SU-DHL-6 (cell line): ENCODE measurements around the gene TADA2B.

Experiments used
- H2AFZ ChIP-seq: fragments of 200-600 bp; sonication (generic); 2 replicates; pipeline ENCODE4 v1.6.1; 2014; ENCODE audit warnings: low read depth, mild to moderate bottlenecking, moderate library complexity, mixed read lengths, antibody characterized with exemption, low read length; ENCODE audit not compliant: severe bottlenecking
- H3F3A ChIP-seq: fragments of 200-600 bp; shearing (Covaris generic); 2 replicates; pipeline ENCODE4 v1.6.0; 2016; ENCODE audit warnings: antibody characterized with exemption, mild to moderate bottlenecking; ENCODE audit not compliant: insufficient read depth
- H3K27ac ChIP-seq: fragments of 200-600 bp; sonication (generic); 2 replicates; pipeline ENCODE4 v1.5.1; 2016; ENCODE audit warnings: low read depth, mild to moderate bottlenecking, low read length, moderate library complexity, mixed read lengths
- H3K27me3 ChIP-seq: fragments of 200-600 bp; sonication (generic), shearing (Covaris generic); 2 replicates; pipeline ENCODE4 v1.6.0; 2014; ENCODE audit warnings: mild to moderate bottlenecking, low read length
- H3K36me3 ChIP-seq: fragments of 200-600 bp; sonication (generic); 2 replicates; pipeline ENCODE4 v1.6.1; 2014; ENCODE audit warnings: mild to moderate bottlenecking, low read length, mixed read lengths
- H3K4me2 ChIP-seq: fragments of 300-600, 200-600 bp; shearing (Covaris generic), sonication (generic); 2 replicates; pipeline ENCODE4 v1.6.0; 2014; ENCODE audit warnings: low read length, low read depth, mild to moderate bottlenecking; ENCODE audit not compliant: poor library complexity, severe bottlenecking
- H3K4me3 ChIP-seq: fragments of 200-600 bp; sonication (generic); 2 replicates; pipeline ENCODE4 v1.5.1; 2014; ENCODE audit warnings: antibody characterized with exemption, low read length, mild to moderate bottlenecking, mixed read lengths; ENCODE audit not compliant: insufficient read depth, poor library complexity, severe bottlenecking
- H3K79me2 ChIP-seq: fragments of 200-600 bp; sonication (generic); 2 replicates; pipeline ENCODE4 v1.6.1; 2014; ENCODE audit warnings: mild to moderate bottlenecking, low read length, moderate library complexity; ENCODE audit not compliant: insufficient read depth
- H3K9ac ChIP-seq: fragments of 200-600 bp; sonication (generic); 2 replicates; pipeline ENCODE4 v1.7.0; 2014; ENCODE audit warnings: mild to moderate bottlenecking, low read length
- H3K9me2 ChIP-seq: fragments of 200-600 bp; sonication (generic); replicated peaks from 2 replicates; pipeline ENCODE4 v1.6.1; 2014; ENCODE audit warnings: low read length; ENCODE audit not compliant: insufficient read depth
- H3K9me3 ChIP-seq: fragments of 200-600 bp; sonication (generic); 2 replicates; pipeline ENCODE4 v1.6.1; 2014; ENCODE audit warnings: low read length, mixed read lengths; ENCODE audit not compliant: insufficient read depth
- H4K20me1 ChIP-seq: fragments of 200-600 bp; sonication (generic); 2 replicates; pipeline ENCODE4 v1.6.1; 2014; ENCODE audit warnings: low read depth, mild to moderate bottlenecking, antibody characterized with exemption, low read length, moderate library complexity, mixed read lengths
- EZH2phosphoT487 ChIP-seq: fragments of 200-600 bp; sonication (generic), shearing (Covaris generic); conservative IDR thresholded peaks from 2 replicates; pipeline ENCODE4 v1.6.1; 2018; ENCODE audit warnings: mild to moderate bottlenecking, antibody characterized with exemption, low read length, moderate library complexity, mixed read lengths
- TF ChIP-seq, protein P1 (sequence below): fragments of 200-600 bp; sonication (generic); IDR thresholded peaks from one replicate; pipeline ENCODE4 v1.5.1; 2017; ENCODE audit warnings: antibody characterized with exemption, mild to moderate bottlenecking, low read length, moderate library complexity; ENCODE audit not compliant: insufficient read depth, poor library complexity, severe bottlenecking

TADA2B gene

GRCh38 chr4:7014815-7015214 is 28.4 kb upstream of the TADA2B start:
- no peaks in the 10 kb centered on the region for H3K27me3 ChIP-seq
- no peak overlapping the region for H3K9ac ChIP-seq
- H4K20me1 ChIP-seq = no peaks in the 10 kb centered on the region
- H3K79me2 ChIP-seq = no peaks in the 10 kb centered on the region
- no peak overlapping the region for H3K4me3 ChIP-seq
- no peaks in the 10 kb centered on the region for H3K9me3 ChIP-seq
- no peaks in the 10 kb centered on the region for H3F3A ChIP-seq
- no peak overlapping the region for H3K4me2 ChIP-seq
- TF ChIP-seq EZH2phosphoT487 = no peak
- TF ChIP-seq, protein P1, sequence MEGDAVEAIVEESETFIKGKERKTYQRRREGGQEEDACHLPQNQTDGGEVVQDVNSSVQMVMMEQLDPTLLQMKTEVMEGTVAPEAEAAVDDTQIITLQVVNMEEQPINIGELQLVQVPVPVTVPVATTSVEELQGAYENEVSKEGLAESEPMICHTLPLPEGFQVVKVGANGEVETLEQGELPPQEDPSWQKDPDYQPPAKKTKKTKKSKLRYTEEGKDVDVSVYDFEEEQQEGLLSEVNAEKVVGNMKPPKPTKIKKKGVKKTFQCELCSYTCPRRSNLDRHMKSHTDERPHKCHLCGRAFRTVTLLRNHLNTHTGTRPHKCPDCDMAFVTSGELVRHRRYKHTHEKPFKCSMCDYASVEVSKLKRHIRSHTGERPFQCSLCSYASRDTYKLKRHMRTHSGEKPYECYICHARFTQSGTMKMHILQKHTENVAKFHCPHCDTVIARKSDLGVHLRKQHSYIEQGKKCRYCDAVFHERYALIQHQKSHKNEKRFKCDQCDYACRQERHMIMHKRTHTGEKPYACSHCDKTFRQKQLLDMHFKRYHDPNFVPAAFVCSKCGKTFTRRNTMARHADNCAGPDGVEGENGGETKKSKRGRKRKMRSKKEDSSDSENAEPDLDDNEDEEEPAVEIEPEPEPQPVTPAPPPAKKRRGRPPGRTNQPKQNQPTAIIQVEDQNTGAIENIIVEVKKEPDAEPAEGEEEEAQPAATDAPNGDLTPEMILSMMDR = no peak
- H2AFZ ChIP-seq = no peak overlapping the region
- no peaks in the 10 kb centered on the region for H3K9me2 ChIP-seq
- H3K27ac ChIP-seq = no peak overlapping the region
- 0 out of 2 replicates have a peak, but pooled peaks cover 7% of the 10 kb centered on the region for H3K36me3 ChIP-seq

GRCh38 chr4:7015383-7016035 is 27.7 kb upstream of the TADA2B start:
- H3K4me3 ChIP-seq = no peak overlapping the region
- H3K79me2 ChIP-seq = no peaks in the 10 kb centered on the region
- H3K9me3 ChIP-seq = no peaks in the 10 kb centered on the region
- H3K27ac ChIP-seq = no peak overlapping the region
- no peak for TF ChIP-seq EZH2phosphoT487
- TF ChIP-seq, protein P1 = no peak
- H3K27me3 ChIP-seq = no peaks in the 10 kb centered on the region
- H3K36me3 ChIP-seq = 0 out of 2 replicates have a peak, but pooled peaks cover 7% of the 10 kb centered on the region
- H4K20me1 ChIP-seq = no peaks in the 10 kb centered on the region
- H2AFZ ChIP-seq = no peak overlapping the region
- H3K4me2 ChIP-seq = no peak overlapping the region
- no peaks in the 10 kb centered on the region for H3K9me2 ChIP-seq
- no peaks in the 10 kb centered on the region for H3F3A ChIP-seq
- no peak overlapping the region for H3K9ac ChIP-seq

DNA sequence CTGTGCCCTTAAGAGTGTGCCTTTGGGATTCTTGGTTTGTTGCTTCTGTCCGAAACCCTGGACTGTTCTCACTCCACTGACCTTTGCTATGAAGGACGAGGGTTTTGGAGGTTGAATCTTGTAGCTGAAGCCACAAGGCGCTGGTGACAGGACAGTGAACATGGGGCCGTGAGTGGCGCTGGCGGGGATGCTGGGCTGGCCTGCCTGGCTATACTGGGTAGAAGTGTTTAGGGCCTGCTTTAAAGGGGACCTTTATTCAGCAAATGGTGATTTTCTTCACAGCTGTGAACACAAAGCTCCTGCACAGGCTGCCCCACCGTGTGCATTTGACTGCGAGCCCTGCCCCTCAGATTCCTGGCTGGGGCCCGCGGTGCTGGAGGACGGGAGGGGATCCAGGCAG is 27.1 kb upstream of the TADA2B start:
- Histone ChIP-seq H3K4me3 (no peak overlapping the region), H3K9ac (no peak overlapping the region), H3F3A (no peaks in the 10 kb centered on the region), H3K4me2 (no peak overlapping the region), H4K20me1 (no peaks in the 10 kb centered on the region), H3K9me2 (no peaks in the 10 kb centered on the region), H3K9me3 (no peaks in the 10 kb centered on the region), H3K36me3 (0 out of 2 replicates have a peak, but pooled peaks cover 3% of the 10 kb centered on the region), H3K27ac (no peak overlapping the region), H3K79me2 (no peaks in the 10 kb centered on the region), H3K27me3 (no peaks in the 10 kb centered on the region), H2AFZ (no peak overlapping the region)
- TF ChIP-seq EZH2phosphoT487 = no peak
- TF ChIP-seq, protein P1 = no peak
